GM23338 (cell line): ENCODE results near the gene TPM1. TPM values are rescaled to one million over a fixed set of nuclear protein-coding genes. Genes with fewer than 3 reads are reported as not detected.

ENCODE experiments used
- ATAC-seq: fragments of 200-7000 bp; cut with Tn5 transposase; 3 replicates; pipeline ENCODE4 v1.9.1; 2020
- DNase-seq: peaks from one replicate; pipeline ENCODE4 v3.0.0-alpha.2; 2015; ENCODE audit warnings: low spot score
- H2AFZ ChIP-seq: fragments of 200-600 bp; sonication (generic); 2 replicates; pipeline ENCODE4 v1.8.0; 2016; ENCODE audit warnings: antibody characterized with exemption, mild to moderate bottlenecking, moderate library complexity
- H3F3A ChIP-seq: fragments of 200-600 bp; sonication (generic); replicated peaks from 2 replicates; pipeline ENCODE4 v1.8.0; 2017; ENCODE audit warnings: antibody characterized with exemption, mixed run types, low read depth
- H3K27ac ChIP-seq: fragments of 200-600 bp; sonication (generic); 2 replicates; pipeline ENCODE4 v1.6.1; 2016; ENCODE audit warnings: low read depth
- H3K27me3 ChIP-seq: fragments of 200-600 bp; sonication (generic); 2 replicates; pipeline ENCODE4 v1.8.0; 2016; ENCODE audit warnings: mild to moderate bottlenecking, mixed run types, moderate library complexity; ENCODE audit not compliant: insufficient read depth
- H3K36me3 ChIP-seq: fragments of 200-600 bp; sonication (generic); 2 replicates; pipeline ENCODE4 v1.8.0; 2016; ENCODE audit warnings: mild to moderate bottlenecking; ENCODE audit not compliant: insufficient read depth
- H3K4me1 ChIP-seq: fragments of 200-600 bp; sonication (generic); 2 replicates; pipeline ENCODE4 v1.8.0; 2016; ENCODE audit warnings: mild to moderate bottlenecking, moderate library complexity; ENCODE audit not compliant: insufficient read depth
- H3K4me2 ChIP-seq: fragments of 200-600 bp; sonication (generic); 2 replicates; pipeline ENCODE4 v1.7.1; 2017; ENCODE audit warnings: mixed run types
- H3K4me3 ChIP-seq: fragments of 200-600 bp; sonication (generic); 2 replicates; pipeline ENCODE4 v1.6.1; 2016; ENCODE audit warnings: mixed run types
- H3K79me2 ChIP-seq: fragments of 200-600 bp; sonication (generic); replicated peaks from 2 replicates; pipeline ENCODE4 v1.8.0; 2017; ENCODE audit warnings: mild to moderate bottlenecking; ENCODE audit not compliant: insufficient read depth
- H3K9me2 ChIP-seq: fragments of 200-600 bp; sonication (generic); 2 replicates; pipeline ENCODE4 v1.8.0; 2017; ENCODE audit not compliant: insufficient read depth
- H4K20me1 ChIP-seq: fragments of 200-600 bp; sonication (generic); replicated peaks from 2 replicates; pipeline ENCODE4 v1.8.0; 2017; ENCODE audit warnings: mild to moderate bottlenecking; ENCODE audit not compliant: insufficient read depth
- H3K27ac Mint-ChIP-seq: 2 replicates; pipeline ENCODE4 v1.8.0; 2020; ENCODE audit warnings: inconsistent platforms, mild to moderate bottlenecking, moderate library complexity, mixed read lengths
- H3K27me3 Mint-ChIP-seq: 3 replicates; pipeline ENCODE4 v1.8.0; 2022; ENCODE audit warnings: low read depth, mild to moderate bottlenecking, moderate library complexity, mixed read lengths, inconsistent platforms; ENCODE audit not compliant: insufficient read depth, poor library complexity
- H3K36me3 Mint-ChIP-seq: 3 replicates; pipeline ENCODE4 v1.8.0; 2021; ENCODE audit warnings: low read depth, mild to moderate bottlenecking, inconsistent platforms, moderate library complexity, mixed read lengths
- H3K4me1 Mint-ChIP-seq: 3 replicates; pipeline ENCODE4 v1.8.0; 2020; ENCODE audit warnings: mild to moderate bottlenecking, inconsistent platforms, mixed read lengths
- H3K4me3 Mint-ChIP-seq: 3 replicates; pipeline ENCODE4 v1.8.0; 2021; ENCODE audit warnings: moderate library complexity, mild to moderate bottlenecking, inconsistent platforms, mixed read lengths
- H3K9me3 Mint-ChIP-seq: 3 replicates; pipeline ENCODE4 v1.8.0; 2020; ENCODE audit warnings: moderate library complexity, mild to moderate bottlenecking, inconsistent platforms, mixed read lengths
- CREB1 ChIP-seq: fragments of 250-450 bp; sonication (Bioruptor Pico); IDR thresholded peaks from 2 replicates; pipeline ENCODE4 v1.5.0; 2020; ENCODE audit warnings: low read depth, mild to moderate bottlenecking, moderate library complexity
- CTCF ChIP-seq, 2 experiments: fragments of 200-600 bp in 1 of 2; sonication (generic) in 1 of 2; conservative IDR thresholded peaks; 2 replicates each; pipeline versions ENCODE4 v1.5.1 to v1.6.1; 2016 to 2017; ENCODE audit warnings: antibody characterized with exemption in 2 of 2, low read depth in 2 of 2, mild to moderate bottlenecking in 2 of 2, moderate library complexity in 1 of 2
- ETS1 ChIP-seq: IDR thresholded peaks from 2 replicates; pipeline ENCODE4 v1.6.1; 2016; ENCODE audit warnings: antibody characterized with exemption
- EZH2 ChIP-seq: fragments of 200-600 bp; sonication (generic); IDR thresholded peaks from one replicate; pipeline ENCODE4 v1.8.0; 2017; ENCODE audit warnings: antibody characterized with exemption, mild to moderate bottlenecking, low read depth; ENCODE audit not compliant: unreplicated experiment
- EZH2phosphoT487 ChIP-seq: fragments of 200-600 bp; sonication (generic); IDR thresholded peaks from one replicate; pipeline ENCODE4 v1.8.1; 2018; ENCODE audit warnings: antibody characterized with exemption; ENCODE audit not compliant: unreplicated experiment
- JUNB ChIP-seq: IDR thresholded peaks from one replicate; pipeline ENCODE4 v1.6.1; 2016; ENCODE audit warnings: antibody characterized with exemption; ENCODE audit not compliant: unreplicated experiment
- NANOG ChIP-seq: IDR thresholded peaks from 2 replicates; pipeline ENCODE4 v1.6.1; 2016; ENCODE audit warnings: antibody characterized with exemption, borderline replicate concordance
- POLR2AphosphoS5 ChIP-seq: IDR thresholded peaks from 2 replicates; pipeline ENCODE4 v1.6.1; 2016; ENCODE audit warnings: antibody characterized with exemption, low read depth
- REST ChIP-seq: IDR thresholded peaks from one replicate; pipeline ENCODE4 v1.6.1; 2018; ENCODE audit warnings: antibody characterized with exemption; ENCODE audit not compliant: unreplicated experiment
- STAT1 ChIP-seq: IDR thresholded peaks from one replicate; pipeline ENCODE4 v1.6.1; 2016; ENCODE audit warnings: antibody characterized with exemption; ENCODE audit not compliant: unreplicated experiment
- ZNF114 ChIP-seq: fragments of 250-450 bp; sonication (Bioruptor Pico); IDR thresholded peaks from 2 replicates; pipeline ENCODE4 v1.5.0; 2020; ENCODE audit warnings: mild to moderate bottlenecking, moderate library complexity
- ZNF331 ChIP-seq: fragments of 250-450 bp; sonication (Bioruptor Pico); IDR thresholded peaks from 2 replicates; pipeline ENCODE4 v1.5.0; 2020; ENCODE audit warnings: low read depth, mild to moderate bottlenecking, moderate library complexity
- ZNF462 ChIP-seq: fragments of 250-450 bp; sonication (Bioruptor Pico); IDR thresholded peaks from 2 replicates; pipeline ENCODE4 v1.5.0; 2020; ENCODE audit warnings: mild to moderate bottlenecking, moderate library complexity
- polyA plus RNA-seq: library from polyadenylated mRNA; unstranded; fragments of >200 nt; fragmentation: Nextera tagmentation; extraction: Ambion mirVana; gene quantifications from 2 replicates; pipeline ENCODE4 v1.2.1, GENCODE V29; 2016
- total RNA-seq: library from RNA; depleted of rRNA; stranded (reverse); fragments of >200 nt; shearing (Covaris generic); gene quantifications from 2 replicates; pipeline ENCODE4 v1.2.3, GENCODE V29; 2014

TPM1 gene
- total and polyA plus RNA-seq, 2 experiments from 2014 or later, result 449 to 913 TPM

- no peaks in the 10 kb centered on the region for H3K79me2 ChIP-seq
- H3K4me1 Mint-ChIP-seq, result peaks cover 9% of the 10 kb centered on the region
Observed at GRCh38 chr15:62998262-62998890, 44.2 kb upstream of the TPM1 start.

More at GRCh38 chr15:62998262-62998890, 44.2 kb upstream of the TPM1 start:
- Mint-ChIP-seq H3K27ac (no peak overlapping the region), H3K36me3 (no peaks in the 10 kb centered on the region), H3K9me3 (no peaks in the 10 kb centered on the region), H3K27me3 (peaks cover 8% of the 10 kb centered on the region), H3K4me3 (no peak overlapping the region)
- no peaks in the 10 kb centered on the region for H3K9me2 ChIP-seq
- H3K36me3 ChIP-seq, result no peaks in the 10 kb centered on the region
- no peak overlapping the region for H3K4me3 ChIP-seq
- DNase-seq (no peak), ATAC-seq (no peak)
- no peaks in the 10 kb centered on the region for H3K27me3 ChIP-seq
- H3K4me1 ChIP-seq, result no peaks in the 10 kb centered on the region
- H3K27ac ChIP-seq, result no peak overlapping the region
- TF ChIP-seq EZH2phosphoT487 (no peak), JUNB (no peak), ZNF114 (CRISPR knock-in tag) (no peak), ZNF462 (CRISPR knock-in tag) (no peak), STAT1 (no peak), CTCF (conservative IDR thresholded peaks at IDR 0.05; ENCODE audit: low read depth in 2 of 2) (no peak), NANOG (no peak), REST (no peak), ETS1 (no peak), POLR2AphosphoS5 (no peak), ZNF331 (CRISPR knock-in tag) (no peak), CREB1 (CRISPR knock-in tag) (no peak), EZH2 (no peak)
- no peaks in the 10 kb centered on the region for H3F3A ChIP-seq
- no peaks in the 10 kb centered on the region for H4K20me1 ChIP-seq
- H3K4me2 ChIP-seq, result no peak overlapping the region
- H2AFZ ChIP-seq, result peak overlapping the region; percentile 86; the same call in 1 of the 2 replicates
